Measurements from ENCODE around the gene ITPR1.
A peak's percentile ranks its signal among the peaks of the same experiment; 100 is the strongest.

The ITPR1 gene

DNA sequence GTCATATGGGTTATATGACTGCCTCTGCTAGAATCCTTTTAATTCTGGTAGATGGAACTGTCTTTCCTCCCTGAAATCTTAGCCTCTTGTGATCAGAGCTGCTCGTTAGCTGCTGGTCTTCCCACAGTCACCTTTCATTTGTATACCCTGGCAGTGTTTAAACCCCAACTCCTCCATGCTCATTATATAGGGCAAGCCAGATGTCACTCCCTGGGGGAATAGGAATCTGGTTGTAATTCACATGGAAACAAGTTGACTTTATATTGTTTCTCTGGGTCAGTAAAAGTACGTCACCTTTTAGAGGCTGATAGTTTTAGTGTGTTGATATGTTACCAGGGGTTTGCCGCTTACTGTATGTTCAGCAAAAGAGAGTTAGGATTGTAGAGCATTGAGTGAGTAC is 103.5 kb downstream of the ITPR1 start (continued):
- TF ChIP-seq, protein P1, sequence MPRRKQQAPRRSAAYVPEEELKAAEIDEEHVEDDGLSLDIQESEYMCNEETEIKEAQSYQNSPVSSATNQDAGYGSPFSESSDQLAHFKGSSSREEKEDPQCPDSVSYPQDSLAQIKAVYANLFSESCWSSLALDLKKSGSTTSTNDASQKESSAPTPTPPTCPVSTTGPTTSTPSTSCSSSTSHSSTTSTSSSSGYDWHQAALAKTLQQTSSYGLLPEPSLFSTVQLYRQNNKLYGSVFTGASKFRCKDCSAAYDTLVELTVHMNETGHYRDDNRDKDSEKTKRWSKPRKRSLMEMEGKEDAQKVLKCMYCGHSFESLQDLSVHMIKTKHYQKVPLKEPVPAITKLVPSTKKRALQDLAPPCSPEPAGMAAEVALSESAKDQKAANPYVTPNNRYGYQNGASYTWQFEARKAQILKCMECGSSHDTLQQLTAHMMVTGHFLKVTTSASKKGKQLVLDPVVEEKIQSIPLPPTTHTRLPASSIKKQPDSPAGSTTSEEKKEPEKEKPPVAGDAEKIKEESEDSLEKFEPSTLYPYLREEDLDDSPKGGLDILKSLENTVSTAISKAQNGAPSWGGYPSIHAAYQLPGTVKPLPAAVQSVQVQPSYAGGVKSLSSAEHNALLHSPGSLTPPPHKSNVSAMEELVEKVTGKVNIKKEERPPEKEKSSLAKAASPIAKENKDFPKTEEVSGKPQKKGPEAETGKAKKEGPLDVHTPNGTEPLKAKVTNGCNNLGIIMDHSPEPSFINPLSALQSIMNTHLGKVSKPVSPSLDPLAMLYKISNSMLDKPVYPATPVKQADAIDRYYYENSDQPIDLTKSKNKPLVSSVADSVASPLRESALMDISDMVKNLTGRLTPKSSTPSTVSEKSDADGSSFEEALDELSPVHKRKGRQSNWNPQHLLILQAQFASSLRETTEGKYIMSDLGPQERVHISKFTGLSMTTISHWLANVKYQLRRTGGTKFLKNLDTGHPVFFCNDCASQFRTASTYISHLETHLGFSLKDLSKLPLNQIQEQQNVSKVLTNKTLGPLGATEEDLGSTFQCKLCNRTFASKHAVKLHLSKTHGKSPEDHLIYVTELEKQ (tag by site-specific recombination; IDR thresholded peaks at IDR 0.05; ENCODE audit: borderline replicate concordance), result peak; percentile 29; the same call in 1 of the 2 replicates
- TF ChIP-seq EGR2 (tag by site-specific recombination; IDR thresholded peaks at IDR 0.05; ENCODE audit: low read depth) (peak; percentile 23; the same call in 1 of the 2 replicates), ZNF747 (tag by site-specific recombination; IDR thresholded peaks at IDR 0.05) (no peak), ZNF664 (tag by site-specific recombination; IDR thresholded peaks at IDR 0.05) (0 out of 2 replicates have a peak, but pooled peaks have one; percentile 3), ZNF157 (tag by site-specific recombination; IDR thresholded peaks at IDR 0.05) (no peak), RBAK (tag by site-specific recombination; IDR thresholded peaks at IDR 0.05) (no peak), ZNF292 (tag by site-specific recombination; IDR thresholded peaks at IDR 0.05; ENCODE audit: borderline replicate concordance, low read depth) (no peak), ZBTB7A (tag by site-specific recombination; IDR thresholded peaks at IDR 0.05; ENCODE audit: low read depth) (no peak), ZNF354C (tag by site-specific recombination; IDR thresholded peaks at IDR 0.05; ENCODE audit: borderline replicate concordance, low read depth) (no peak), KLF10 (tag by site-specific recombination; IDR thresholded peaks at IDR 0.05) (no peak), ZNF169 (tag by site-specific recombination; IDR thresholded peaks at IDR 0.05) (no peak), ZNF843 (tag by site-specific recombination; IDR thresholded peaks at IDR 0.05) (peak; percentile 77), ZNF274 (IDR thresholded peaks at IDR 0.05; ENCODE audit: low read length) (no peak), ZNF274 (tag by site-specific recombination; IDR thresholded peaks at IDR 0.05; ENCODE audit: borderline replicate concordance) (no peak), ZNF391 (tag by site-specific recombination; IDR thresholded peaks at IDR 0.05; ENCODE audit: borderline replicate concordance, low read depth) (no peak), ZNF561 (tag by site-specific recombination; IDR thresholded peaks at IDR 0.05; ENCODE audit: borderline replicate concordance) (peak; percentile 38; the same call in 1 of the 2 replicates), ZNF394 (tag by site-specific recombination; IDR thresholded peaks at IDR 0.05; ENCODE audit: borderline replicate concordance) (no peak), ZNF24 (tag by site-specific recombination; IDR thresholded peaks at IDR 0.05) (no peak), ZNF792 (tag by site-specific recombination; IDR thresholded peaks at IDR 0.05) (no peak), ZBTB1 (tag by site-specific recombination; IDR thresholded peaks at IDR 0.05) (no peak), GFI1B (tag by site-specific recombination; IDR thresholded peaks at IDR 0.05) (no peak), SCRT2 (tag by site-specific recombination; IDR thresholded peaks at IDR 0.05) (0 out of 2 replicates have a peak, but pooled peaks have one; percentile 6), ZNF629 (tag by site-specific recombination; IDR thresholded peaks at IDR 0.05) (peak; percentile 59), BCL11B (tag by site-specific recombination; IDR thresholded peaks at IDR 0.05; ENCODE audit: low read depth) (no peak), OSR2 (tag by site-specific recombination; IDR thresholded peaks at IDR 0.05) (peak; percentile 82), ZNF423 (tag by site-specific recombination; IDR thresholded peaks at IDR 0.05) (0 out of 2 replicates have a peak, but pooled peaks have one; percentile 35)
- TF ChIP-seq, protein P2, sequence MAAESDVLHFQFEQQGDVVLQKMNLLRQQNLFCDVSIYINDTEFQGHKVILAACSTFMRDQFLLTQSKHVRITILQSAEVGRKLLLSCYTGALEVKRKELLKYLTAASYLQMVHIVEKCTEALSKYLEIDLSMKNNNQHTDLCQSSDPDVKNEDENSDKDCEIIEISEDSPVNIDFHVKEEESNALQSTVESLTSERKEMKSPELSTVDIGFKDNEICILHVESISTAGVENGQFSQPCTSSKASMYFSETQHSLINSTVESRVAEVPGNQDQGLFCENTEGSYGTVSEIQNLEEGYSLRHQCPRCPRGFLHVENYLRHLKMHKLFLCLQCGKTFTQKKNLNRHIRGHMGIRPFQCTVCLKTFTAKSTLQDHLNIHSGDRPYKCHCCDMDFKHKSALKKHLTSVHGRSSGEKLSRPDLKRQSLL (tag by site-specific recombination; IDR thresholded peaks at IDR 0.05), result no peak
- TF ChIP-seq, protein P3, sequence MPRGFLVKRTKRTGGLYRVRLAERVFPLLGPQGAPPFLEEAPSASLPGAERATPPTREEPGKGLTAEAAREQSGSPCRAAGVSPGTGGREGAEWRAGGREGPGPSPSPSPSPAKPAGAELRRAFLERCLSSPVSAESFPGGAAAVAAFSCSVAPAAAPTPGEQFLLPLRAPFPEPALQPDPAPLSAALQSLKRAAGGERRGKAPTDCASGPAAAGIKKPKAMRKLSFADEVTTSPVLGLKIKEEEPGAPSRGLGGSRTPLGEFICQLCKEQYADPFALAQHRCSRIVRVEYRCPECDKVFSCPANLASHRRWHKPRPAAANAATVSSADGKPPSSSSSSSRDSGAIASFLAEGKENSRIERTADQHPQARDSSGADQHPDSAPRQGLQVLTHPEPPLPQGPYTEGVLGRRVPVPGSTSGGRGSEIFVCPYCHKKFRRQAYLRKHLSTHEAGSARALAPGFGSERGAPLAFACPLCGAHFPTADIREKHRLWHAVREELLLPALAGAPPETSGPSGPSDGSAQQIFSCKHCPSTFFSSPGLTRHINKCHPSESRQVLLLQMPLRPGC (tag by site-specific recombination; IDR thresholded peaks at IDR 0.05), result no peak
- TF ChIP-seq, protein P4, sequence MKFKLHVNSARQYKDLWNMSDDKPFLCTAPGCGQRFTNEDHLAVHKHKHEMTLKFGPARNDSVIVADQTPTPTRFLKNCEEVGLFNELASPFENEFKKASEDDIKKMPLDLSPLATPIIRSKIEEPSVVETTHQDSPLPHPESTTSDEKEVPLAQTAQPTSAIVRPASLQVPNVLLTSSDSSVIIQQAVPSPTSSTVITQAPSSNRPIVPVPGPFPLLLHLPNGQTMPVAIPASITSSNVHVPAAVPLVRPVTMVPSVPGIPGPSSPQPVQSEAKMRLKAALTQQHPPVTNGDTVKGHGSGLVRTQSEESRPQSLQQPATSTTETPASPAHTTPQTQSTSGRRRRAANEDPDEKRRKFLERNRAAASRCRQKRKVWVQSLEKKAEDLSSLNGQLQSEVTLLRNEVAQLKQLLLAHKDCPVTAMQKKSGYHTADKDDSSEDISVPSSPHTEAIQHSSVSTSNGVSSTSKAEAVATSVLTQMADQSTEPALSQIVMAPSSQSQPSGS (tag by site-specific recombination; IDR thresholded peaks at IDR 0.05; ENCODE audit: low read depth), result peak; percentile 74
- TF ChIP-seq, protein P5, sequence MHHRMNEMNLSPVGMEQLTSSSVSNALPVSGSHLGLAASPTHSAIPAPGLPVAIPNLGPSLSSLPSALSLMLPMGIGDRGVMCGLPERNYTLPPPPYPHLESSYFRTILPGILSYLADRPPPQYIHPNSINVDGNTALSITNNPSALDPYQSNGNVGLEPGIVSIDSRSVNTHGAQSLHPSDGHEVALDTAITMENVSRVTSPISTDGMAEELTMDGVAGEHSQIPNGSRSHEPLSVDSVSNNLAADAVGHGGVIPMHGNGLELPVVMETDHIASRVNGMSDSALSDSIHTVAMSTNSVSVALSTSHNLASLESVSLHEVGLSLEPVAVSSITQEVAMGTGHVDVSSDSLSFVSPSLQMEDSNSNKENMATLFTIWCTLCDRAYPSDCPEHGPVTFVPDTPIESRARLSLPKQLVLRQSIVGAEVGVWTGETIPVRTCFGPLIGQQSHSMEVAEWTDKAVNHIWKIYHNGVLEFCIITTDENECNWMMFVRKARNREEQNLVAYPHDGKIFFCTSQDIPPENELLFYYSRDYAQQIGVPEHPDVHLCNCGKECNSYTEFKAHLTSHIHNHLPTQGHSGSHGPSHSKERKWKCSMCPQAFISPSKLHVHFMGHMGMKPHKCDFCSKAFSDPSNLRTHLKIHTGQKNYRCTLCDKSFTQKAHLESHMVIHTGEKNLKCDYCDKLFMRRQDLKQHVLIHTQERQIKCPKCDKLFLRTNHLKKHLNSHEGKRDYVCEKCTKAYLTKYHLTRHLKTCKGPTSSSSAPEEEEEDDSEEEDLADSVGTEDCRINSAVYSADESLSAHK (tag by site-specific recombination; IDR thresholded peaks at IDR 0.05), result peak; percentile 81; the same call in 1 of the 2 replicates

Data from HEK293 (cell line).